Mucosa of stomach (tissue), 1 donor: ENCODE data around the gene LRRC15.

Source experiments
- H3K27me3 ChIP-seq: one replicate; pipeline ENCODE4 v1.7.0; 2013; ENCODE audit warnings: mild to moderate bottlenecking, low read length; ENCODE audit not compliant: control insufficient read depth, insufficient read depth
- H3K36me3 ChIP-seq: one replicate; pipeline ENCODE4 v1.7.0; 2013; ENCODE audit warnings: low read length; ENCODE audit not compliant: control insufficient read depth, insufficient read depth
- H3K4me1 ChIP-seq: one replicate; pipeline ENCODE4 v1.7.0; 2013; ENCODE audit warnings: mild to moderate bottlenecking, low read length; ENCODE audit not compliant: control insufficient read depth, insufficient read depth
- H3K4me3 ChIP-seq: one replicate; pipeline ENCODE4 v1.7.0; 2013; ENCODE audit warnings: low read length
- H3K9ac ChIP-seq: one replicate; pipeline ENCODE4 v1.7.0; 2013; ENCODE audit warnings: mild to moderate bottlenecking, low read length, moderate library complexity
- H3K9me3 ChIP-seq: one replicate; pipeline ENCODE4 v1.7.0; 2013; ENCODE audit warnings: mild to moderate bottlenecking, low read length, moderate library complexity; ENCODE audit not compliant: control insufficient read depth
- donor health status: Pancreatic carcinoma.

The LRRC15 gene

DNA sequence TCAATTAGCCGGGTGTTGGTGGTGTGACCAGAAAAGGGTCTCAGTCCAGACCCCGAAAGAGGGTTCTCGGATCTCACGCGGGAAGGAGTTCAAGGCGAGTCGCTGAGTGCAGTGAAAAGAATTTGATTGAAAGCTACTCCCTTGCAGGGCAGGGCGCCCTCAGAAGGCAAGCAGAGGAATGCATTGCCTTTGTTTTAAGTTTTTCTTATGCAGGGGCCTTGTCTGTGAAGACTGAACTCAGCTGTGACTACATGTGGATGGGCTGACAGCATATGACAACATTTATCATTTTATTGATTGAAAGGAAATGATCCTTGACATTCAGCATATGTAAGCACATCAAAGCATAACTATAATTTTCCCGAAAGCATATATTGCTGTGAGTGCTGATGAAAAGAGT, 30.2 kb downstream of the LRRC15 start:
- no peak overlapping the region for H3K4me3 ChIP-seq
- no peaks in the 10 kb centered on the region for H3K9me3 ChIP-seq
- H3K27me3 ChIP-seq, result no peaks in the 10 kb centered on the region
- H3K9ac ChIP-seq, result no peak overlapping the region
- no peaks in the 10 kb centered on the region for H3K36me3 ChIP-seq
- no peaks in the 10 kb centered on the region for H3K4me1 ChIP-seq

DNA sequence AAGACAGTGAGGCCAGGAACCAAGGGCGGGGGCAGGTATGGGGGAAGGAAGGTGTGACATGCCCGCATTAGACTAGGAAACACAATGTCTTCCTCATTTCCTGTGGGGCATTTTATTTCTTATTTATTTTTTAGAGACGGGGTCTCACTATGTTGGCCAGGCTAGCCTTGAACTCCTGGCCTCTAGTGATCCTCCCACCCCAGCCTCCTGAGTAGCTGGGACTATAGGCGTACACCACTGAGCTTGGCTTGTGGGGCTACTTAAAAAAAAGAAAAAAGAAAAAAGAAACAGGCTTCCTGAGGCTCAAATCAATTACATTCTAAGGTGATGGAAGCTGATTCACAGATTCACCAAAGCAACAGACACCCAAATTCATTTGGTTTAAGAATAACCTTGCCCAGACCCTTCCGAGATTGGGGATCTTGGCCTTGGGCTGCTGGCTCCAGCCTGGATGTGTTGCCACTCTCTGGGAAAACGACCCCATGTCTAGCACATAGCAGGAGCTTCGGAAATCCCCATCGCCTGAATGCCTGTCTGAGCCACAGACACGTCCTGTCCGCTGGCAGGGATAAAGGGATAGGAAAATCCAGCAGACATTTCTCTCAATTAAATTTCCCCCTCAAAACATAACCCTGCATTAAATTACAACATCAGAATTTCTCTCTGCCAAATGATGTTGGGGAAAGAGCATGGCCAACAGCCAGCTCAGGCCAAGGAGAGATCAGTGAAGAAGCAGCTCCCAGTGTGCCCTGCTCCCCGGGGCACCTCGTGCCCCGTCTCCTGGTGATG, 31.4 kb downstream of the LRRC15 start:
- no peaks in the 10 kb centered on the region for H3K4me1 ChIP-seq
- no peak overlapping the region for H3K9ac ChIP-seq
- H3K27me3 ChIP-seq, result no peaks in the 10 kb centered on the region
- H3K36me3 ChIP-seq, result no peaks in the 10 kb centered on the region
- no peak overlapping the region for H3K4me3 ChIP-seq
- H3K9me3 ChIP-seq, result no peaks in the 10 kb centered on the region

DNA sequence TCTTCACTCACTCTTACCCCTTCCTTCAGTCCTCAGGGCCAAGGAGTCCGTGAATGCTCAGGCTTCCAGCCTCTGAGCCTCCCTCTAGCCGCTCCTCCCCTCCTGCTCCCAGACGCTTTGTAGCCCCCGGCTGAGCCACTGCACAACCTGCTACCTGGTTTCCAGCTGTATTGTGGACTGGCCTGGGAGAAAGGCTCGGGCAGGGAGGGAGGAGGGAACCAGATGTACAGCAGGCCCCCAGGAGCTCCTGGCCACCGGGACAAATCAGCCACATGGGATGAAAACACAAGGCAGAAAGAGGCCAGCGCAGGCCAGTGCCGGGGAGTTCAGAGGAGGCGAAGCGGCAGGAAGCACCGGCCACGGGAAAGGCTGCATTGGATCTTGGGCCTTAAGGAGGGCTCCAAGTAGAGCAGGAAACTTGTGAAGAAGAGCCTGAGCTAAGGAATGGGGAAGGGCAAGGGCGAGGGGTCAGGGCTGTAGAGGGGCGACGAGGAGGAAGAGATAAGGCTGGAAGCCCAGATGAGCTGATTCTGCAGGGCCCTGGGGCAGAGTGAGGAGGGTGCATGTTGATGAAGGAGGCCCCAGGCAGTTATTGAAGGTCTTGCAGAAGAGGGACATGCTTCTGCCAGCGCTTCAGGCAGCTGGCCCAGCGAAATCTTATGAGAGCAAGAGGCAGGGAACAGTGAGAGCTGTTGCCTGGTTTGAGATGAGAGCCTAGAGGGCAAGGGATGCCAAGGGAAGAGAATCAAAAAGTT, 32.8 kb downstream of the LRRC15 start:
- Histone ChIP-seq H3K4me1 (no peaks in the 10 kb centered on the region), H3K9ac (no peak overlapping the region), H3K9me3 (no peaks in the 10 kb centered on the region), H3K4me3 (no peak overlapping the region), H3K27me3 (no peaks in the 10 kb centered on the region), H3K36me3 (no peaks in the 10 kb centered on the region)

DNA sequence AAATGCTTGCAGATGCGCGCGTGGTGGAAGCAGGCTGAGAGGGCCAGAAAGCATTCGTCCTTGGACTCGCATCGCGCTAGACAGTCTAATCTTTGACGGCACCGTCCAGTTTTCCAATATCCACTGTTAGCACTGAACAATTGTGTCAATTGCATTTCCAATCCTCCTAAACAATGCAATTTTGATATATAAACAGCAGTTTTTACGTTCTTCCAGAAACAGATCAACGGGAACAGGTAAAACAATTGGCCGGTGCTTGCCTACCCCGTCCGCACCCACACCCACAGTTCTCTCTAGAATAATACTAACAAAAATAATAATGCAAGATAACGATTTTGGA, 35.6 kb downstream of the LRRC15 start:
- H3K4me1 ChIP-seq, result no peaks in the 10 kb centered on the region
- H3K4me3 ChIP-seq, result no peak overlapping the region
- H3K9me3 ChIP-seq, result no peaks in the 10 kb centered on the region
- no peak overlapping the region for H3K9ac ChIP-seq
- no peaks in the 10 kb centered on the region for H3K36me3 ChIP-seq
- no peaks in the 10 kb centered on the region for H3K27me3 ChIP-seq

DNA sequence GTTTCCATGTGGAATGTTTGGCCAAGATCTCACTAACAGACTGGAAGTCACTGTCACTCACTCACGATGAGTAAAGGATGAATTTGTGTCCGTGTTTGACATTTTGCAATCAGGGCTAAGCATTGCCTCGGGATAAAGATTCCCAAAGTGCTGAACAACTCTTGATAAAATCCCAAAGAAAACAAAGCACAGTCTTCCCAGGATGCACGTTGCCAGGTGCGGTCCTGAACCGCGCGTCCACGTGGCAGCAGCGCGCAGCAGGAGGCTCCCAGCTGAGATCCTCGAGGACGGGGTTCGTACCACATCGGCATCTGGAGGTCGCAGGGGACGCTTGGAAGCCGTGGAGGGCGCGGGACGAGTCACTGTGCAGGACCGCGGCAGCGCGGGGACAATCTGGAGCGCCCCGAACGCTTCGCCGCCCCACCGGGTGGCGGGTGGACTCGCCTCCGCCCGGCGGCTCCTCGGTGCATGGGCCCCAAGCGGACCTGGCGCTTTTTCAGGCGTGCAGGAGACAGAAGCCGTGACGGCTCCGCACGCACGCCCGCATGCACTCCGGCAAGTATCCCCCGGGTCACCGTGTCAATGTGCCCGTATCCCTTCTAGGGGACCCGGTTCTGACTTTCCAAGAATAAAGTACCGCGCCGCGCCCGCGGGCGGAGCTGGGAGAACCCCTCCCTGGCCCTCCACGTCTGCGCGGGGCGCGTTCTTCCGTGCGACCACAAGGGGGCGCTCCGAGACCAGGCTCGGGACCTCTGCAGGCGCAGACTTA, 36.1 kb downstream of the LRRC15 start:
- Histone ChIP-seq H3K9ac (no peak overlapping the region), H3K4me3 (peak overlapping the region; percentile 2), H3K9me3 (no peaks in the 10 kb centered on the region), H3K36me3 (no peaks in the 10 kb centered on the region), H3K4me1 (no peaks in the 10 kb centered on the region), H3K27me3 (no peaks in the 10 kb centered on the region)

DNA sequence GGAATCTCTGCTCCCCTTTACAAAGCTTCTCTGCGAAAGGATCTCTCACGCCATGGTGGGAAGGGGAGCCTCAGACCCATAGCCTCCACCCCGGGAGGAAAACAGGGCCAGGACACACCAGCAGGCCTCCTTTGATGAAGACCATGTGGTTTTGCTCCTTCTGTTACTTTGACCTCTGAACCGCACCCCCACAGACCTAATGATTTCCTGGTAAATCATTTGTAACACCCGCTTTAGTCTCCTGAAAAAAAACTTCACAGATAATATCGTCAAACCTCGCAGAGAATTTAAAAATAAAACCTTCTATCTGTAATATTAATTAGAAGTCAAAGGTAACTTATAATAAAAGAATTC, 36.7 kb downstream of the LRRC15 start:
- H3K4me3 ChIP-seq, result no peak overlapping the region
- no peaks in the 10 kb centered on the region for H3K9me3 ChIP-seq
- no peaks in the 10 kb centered on the region for H3K4me1 ChIP-seq
- no peak overlapping the region for H3K9ac ChIP-seq
- H3K27me3 ChIP-seq, result no peaks in the 10 kb centered on the region
- H3K36me3 ChIP-seq, result no peaks in the 10 kb centered on the region

DNA sequence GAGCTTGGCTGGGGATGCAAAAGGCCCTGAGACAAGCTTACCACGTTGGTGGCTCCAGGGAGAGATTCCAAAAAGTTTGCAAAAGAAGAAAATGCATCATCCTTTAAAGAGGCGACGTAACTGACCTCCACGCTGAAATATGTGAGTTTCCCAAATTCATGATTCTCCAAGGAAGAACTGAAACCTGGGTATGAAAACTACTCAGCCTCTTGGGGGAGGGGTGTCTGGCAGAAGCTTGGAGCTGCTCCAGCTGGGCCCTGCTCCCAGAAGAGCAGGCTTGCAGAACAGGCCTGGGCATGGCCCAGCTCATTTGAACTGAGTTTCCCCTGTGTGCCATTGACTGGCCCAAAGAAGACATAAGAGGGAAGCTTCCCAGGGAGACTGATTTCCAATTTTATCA, 39.0 kb downstream of the LRRC15 start:
- Histone ChIP-seq H3K9me3 (no peaks in the 10 kb centered on the region), H3K4me1 (no peaks in the 10 kb centered on the region), H3K36me3 (no peaks in the 10 kb centered on the region), H3K4me3 (no peak overlapping the region), H3K27me3 (no peaks in the 10 kb centered on the region), H3K9ac (no peak overlapping the region)

DNA sequence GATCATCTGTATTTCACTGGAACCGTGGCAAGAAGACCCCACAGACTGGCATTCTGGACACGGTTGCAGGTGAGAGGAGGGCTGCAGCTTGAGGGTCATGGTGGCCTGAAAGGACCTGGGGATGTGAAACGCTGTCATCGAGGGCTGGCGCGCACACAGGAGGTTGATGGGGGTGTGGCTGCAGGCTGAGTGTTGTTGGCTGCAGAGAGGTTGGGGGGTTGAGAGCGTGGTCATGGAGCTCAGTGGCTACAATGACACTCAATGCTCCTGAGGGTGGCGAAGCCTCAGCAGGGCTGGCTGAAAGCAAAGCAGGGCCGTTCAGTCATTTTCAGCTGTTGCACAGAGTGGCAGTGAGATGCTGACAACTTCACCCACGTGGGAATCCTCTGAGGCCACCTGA, 39.4 kb downstream of the LRRC15 start:
- no peaks in the 10 kb centered on the region for H3K36me3 ChIP-seq
- H3K27me3 ChIP-seq, result no peaks in the 10 kb centered on the region
- H3K4me3 ChIP-seq, result no peak overlapping the region
- no peaks in the 10 kb centered on the region for H3K4me1 ChIP-seq
- H3K9me3 ChIP-seq, result no peaks in the 10 kb centered on the region
- H3K9ac ChIP-seq, result no peak overlapping the region

DNA sequence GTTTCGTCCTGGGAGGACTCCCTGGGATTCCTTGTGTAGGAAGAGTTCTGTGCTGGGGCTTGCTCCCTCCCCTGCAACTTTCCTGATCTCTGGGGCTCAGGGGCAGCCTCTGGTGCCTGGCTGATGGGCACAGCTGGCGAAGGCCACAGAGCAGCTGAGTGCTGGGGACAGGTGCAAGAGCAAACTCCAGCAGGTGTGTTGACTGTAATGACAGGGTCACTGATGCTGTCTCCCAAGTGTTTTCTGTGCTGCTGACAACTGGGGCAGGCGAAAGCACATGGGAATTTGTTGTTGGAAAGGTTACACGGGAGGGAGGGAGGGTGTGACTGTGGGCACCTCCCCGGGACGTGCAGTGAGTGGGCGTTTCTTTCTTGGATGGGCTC, 40.0 kb downstream of the LRRC15 start:
- no peaks in the 10 kb centered on the region for H3K27me3 ChIP-seq
- no peak overlapping the region for H3K4me3 ChIP-seq
- no peaks in the 10 kb centered on the region for H3K36me3 ChIP-seq
- no peaks in the 10 kb centered on the region for H3K4me1 ChIP-seq
- no peaks in the 10 kb centered on the region for H3K9me3 ChIP-seq
- no peak overlapping the region for H3K9ac ChIP-seq

DNA sequence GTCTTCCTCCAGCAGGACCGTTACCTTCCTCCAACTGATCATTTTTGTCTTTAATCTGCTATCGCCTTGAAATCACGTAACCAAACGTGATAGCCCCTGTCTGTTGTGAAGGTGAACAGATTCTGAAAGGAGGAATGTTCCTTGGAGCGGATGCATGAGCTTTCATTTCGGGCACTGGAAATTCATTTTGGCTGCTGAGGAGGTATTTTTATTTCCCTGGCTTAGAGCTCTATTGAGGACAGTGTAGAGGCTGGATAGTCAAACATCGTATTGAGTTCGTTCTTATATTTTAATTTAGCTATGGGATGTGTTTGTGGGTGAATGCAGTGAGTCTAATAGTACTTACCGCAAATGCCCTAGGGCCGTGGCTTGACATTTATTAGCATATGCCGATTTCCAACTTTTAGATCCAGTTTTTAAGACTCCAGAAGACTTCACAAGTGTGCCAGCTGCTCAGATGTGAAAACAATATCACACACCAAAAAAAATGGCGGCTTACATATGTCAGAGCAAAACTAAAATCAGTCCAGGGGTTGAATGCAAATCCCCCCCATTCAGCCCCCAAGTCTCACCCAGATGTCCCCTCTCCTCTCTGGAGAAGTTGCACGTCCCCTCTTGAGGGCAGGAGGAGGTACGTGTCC, 40.5 kb downstream of the LRRC15 start:
- Histone ChIP-seq H3K4me3 (no peak overlapping the region), H3K4me1 (peaks cover 2% of the 10 kb centered on the region), H3K9ac (no peak overlapping the region), H3K27me3 (no peaks in the 10 kb centered on the region), H3K36me3 (no peaks in the 10 kb centered on the region), H3K9me3 (no peaks in the 10 kb centered on the region)

DNA sequence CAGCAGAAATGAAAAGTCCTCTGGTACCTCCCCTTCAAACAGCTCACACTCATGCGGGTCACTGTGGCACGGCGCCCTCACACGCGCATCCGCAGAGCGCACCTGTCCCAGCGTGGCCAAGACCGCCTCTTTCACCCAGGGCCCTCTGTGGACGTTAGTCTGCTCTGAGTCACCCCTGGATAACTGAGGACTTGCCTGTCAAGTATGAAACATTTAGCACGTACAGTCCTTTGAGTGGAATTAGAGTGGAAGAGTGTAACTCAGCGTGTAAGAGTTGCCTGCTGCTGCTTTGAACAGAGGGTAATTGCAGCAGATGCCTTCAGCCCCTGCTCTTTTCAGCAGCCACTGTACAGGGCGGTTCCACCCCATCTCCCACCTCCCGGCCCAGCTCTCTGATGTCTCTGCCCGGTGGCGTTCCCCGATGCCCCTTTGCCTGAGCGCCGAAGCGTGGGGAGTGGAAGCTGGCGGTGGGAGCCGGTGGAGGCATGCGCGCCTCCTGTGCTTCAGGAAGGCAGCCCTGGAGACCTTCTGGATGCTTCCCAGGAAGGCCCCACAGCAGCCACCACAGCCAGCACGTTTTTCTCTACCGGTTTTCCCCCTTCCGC, 41.4 kb downstream of the LRRC15 start:
- Histone ChIP-seq H3K9me3 (no peaks in the 10 kb centered on the region), H3K4me1 (peaks cover 8% of the 10 kb centered on the region), H3K4me3 (no peak overlapping the region), H3K36me3 (no peaks in the 10 kb centered on the region), H3K27me3 (no peaks in the 10 kb centered on the region), H3K9ac (no peak overlapping the region)
